ENCODE results near the gene CT45A1.
"Not testable (repeated sequence)": the region's sequence is repeated elsewhere in the genome, so short reads cannot be mapped to it uniquely, and the experiment has no call there.

The CT45A1 gene

DNA sequence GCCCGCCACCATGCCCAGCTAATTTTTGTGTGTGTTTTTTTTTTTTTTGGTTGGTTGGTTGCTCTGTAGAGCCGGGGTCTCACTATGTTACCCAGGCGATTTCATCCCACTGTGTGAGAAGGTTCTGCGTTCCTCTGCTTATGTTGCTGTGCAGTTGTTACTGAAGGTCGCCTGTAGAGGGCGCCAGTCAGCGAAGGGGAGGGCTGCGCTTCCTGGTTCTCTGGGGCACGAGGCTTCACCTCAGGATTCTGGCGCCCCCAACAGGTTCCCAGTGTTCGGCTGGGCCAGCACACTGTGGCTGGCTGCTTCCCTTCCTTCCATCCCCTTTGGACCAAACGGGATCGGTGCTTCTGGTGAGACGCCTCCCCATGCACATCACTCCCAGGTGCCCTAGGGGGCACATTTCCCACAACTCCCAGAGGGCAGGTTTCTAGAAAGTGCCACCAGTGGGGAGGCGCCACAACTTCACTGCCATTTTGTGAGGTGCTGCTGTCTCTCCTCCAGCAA is at the start of gene CT45A1:
Gene CT45A1 (plus strand): TSS at position 457 of the 507 bp plus-strand sequence. CDS start 5,302 bp downstream, outside the sequence.
- ATAC-seq (ENCODE audit: low read depth); H3K27ac ChIP-seq (ENCODE audit: poor library complexity, severe bottlenecking): not testable (repeated sequence)

DNA sequence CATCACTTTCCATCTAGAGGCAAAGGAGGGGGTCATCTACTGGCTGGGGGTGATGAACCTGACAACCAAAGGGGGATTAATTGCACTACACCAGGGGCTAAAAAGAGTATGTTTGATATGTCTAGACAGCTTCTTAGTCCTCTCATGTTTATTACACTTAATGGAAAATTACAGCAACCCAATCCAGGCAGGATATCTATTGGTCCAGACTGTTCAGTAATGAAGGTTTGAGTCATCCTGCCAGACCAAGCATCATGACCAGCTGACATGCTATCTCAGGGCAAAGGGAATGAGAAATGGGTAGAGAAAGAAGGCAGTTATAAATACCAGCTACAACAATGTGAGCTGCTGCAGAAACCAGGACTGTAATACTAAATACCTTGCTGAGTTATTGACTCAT is 40.5 kb upstream of the CT45A1 start:
- not testable (repeated sequence) for H3K4me3 ChIP-seq (ENCODE audit: severe bottlenecking); H3K9me3 ChIP-seq (ENCODE audit: severe bottlenecking); H3K27me3 ChIP-seq (ENCODE audit: insufficient read depth, poor library complexity, severe bottlenecking); ATAC-seq (ENCODE audit: low read depth); H3K36me3 ChIP-seq (ENCODE audit: low read depth); H3K27ac ChIP-seq (ENCODE audit: poor library complexity, severe bottlenecking); H3K4me1 ChIP-seq (ENCODE audit: insufficient read depth, poor library complexity, severe bottlenecking); DNase-seq (ENCODE audit: low spot score)

More for the DNA sequence above, at the start of gene CT45A1:
- not testable (repeated sequence) for H3K4me3 ChIP-seq (ENCODE audit: severe bottlenecking); H3K4me1 ChIP-seq (ENCODE audit: insufficient read depth, poor library complexity, severe bottlenecking); DNase-seq (ENCODE audit: low spot score); H3K9me3 ChIP-seq (ENCODE audit: severe bottlenecking); H3K27me3 ChIP-seq (ENCODE audit: insufficient read depth, poor library complexity, severe bottlenecking); H3K36me3 ChIP-seq (ENCODE audit: low read depth)

GRCh38 chrX:135688137-135688536 is 25.3 kb upstream of the CT45A1 start:
- Histone ChIP-seq H3K4me3 (ENCODE audit: severe bottlenecking) (no peak overlapping the region), H3K27me3 (ENCODE audit: insufficient read depth, poor library complexity, severe bottlenecking) (no peaks in the 10 kb centered on the region), H3K27ac (ENCODE audit: poor library complexity, severe bottlenecking) (no peak overlapping the region), H3K4me1 (ENCODE audit: insufficient read depth, poor library complexity, severe bottlenecking) (no peaks in the 10 kb centered on the region), H3K36me3 (ENCODE audit: low read depth) (no peaks in the 10 kb centered on the region), H3K9me3 (ENCODE audit: severe bottlenecking) (no peaks in the 10 kb centered on the region)
- DNase-seq (ENCODE audit: low spot score) (no peak), ATAC-seq (ENCODE audit: low read depth) (no peak)
- no peak for TF ChIP-seq CTCF (IDR thresholded peaks at IDR 0.05; ENCODE audit: poor library complexity, severe bottlenecking)

DNA sequence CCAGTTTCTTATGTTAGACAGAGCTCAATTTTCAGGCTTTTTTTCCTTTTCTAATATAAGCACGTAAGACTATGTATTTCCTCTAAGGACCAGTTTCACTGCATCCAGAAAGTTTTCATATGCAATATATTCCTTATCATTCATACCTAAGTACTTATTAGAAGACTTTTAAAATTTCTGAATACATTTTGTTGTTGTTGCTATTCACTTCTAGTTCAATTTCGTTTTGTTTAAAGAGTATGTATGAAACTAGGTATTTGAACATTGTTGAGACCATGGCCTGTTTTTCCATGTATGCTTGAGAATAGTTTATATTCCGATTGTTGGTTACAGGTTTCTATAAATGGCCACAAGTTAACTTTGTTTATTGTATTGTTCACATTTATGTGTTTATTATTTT is 18.0 kb upstream of the CT45A1 start:
- no peaks in the 10 kb centered on the region for H3K36me3 ChIP-seq (ENCODE audit: low read depth)
- H3K4me1 ChIP-seq (ENCODE audit: insufficient read depth, poor library complexity, severe bottlenecking), result no peaks in the 10 kb centered on the region
- H3K27ac ChIP-seq (ENCODE audit: poor library complexity, severe bottlenecking), result no peak overlapping the region
- H3K4me3 ChIP-seq (ENCODE audit: severe bottlenecking), result no peak overlapping the region
- no peaks in the 10 kb centered on the region for H3K9me3 ChIP-seq (ENCODE audit: severe bottlenecking)
- ATAC-seq (ENCODE audit: low read depth) (no peak), DNase-seq (ENCODE audit: low spot score) (no peak)
- H3K27me3 ChIP-seq (ENCODE audit: insufficient read depth, poor library complexity, severe bottlenecking), result no peaks in the 10 kb centered on the region
- TF ChIP-seq CTCF (IDR thresholded peaks at IDR 0.05; ENCODE audit: poor library complexity, severe bottlenecking), result no peak

- ATAC-seq (ENCODE audit: low read depth), result no peak
- H3K9me3 ChIP-seq (ENCODE audit: severe bottlenecking), result no peaks in the 10 kb centered on the region
- no peak for TF ChIP-seq CTCF (IDR thresholded peaks at IDR 0.05; ENCODE audit: poor library complexity, severe bottlenecking)
- no peak for DNase-seq (ENCODE audit: low spot score)
- H3K4me3 ChIP-seq (ENCODE audit: severe bottlenecking), result no peak overlapping the region
- H3K4me1 ChIP-seq (ENCODE audit: insufficient read depth, poor library complexity, severe bottlenecking), result no peaks in the 10 kb centered on the region
- no peak overlapping the region for H3K27ac ChIP-seq (ENCODE audit: poor library complexity, severe bottlenecking)
- H3K27me3 ChIP-seq (ENCODE audit: insufficient read depth, poor library complexity, severe bottlenecking), result no peaks in the 10 kb centered on the region
- no peaks in the 10 kb centered on the region for H3K36me3 ChIP-seq (ENCODE audit: low read depth)
Observed at GRCh38 chrX:135697601-135698000, 15.8 kb upstream of the CT45A1 start.

GRCh38 chrX:135698924-135699323 is 14.5 kb upstream of the CT45A1 start:
- Histone ChIP-seq H3K4me1 (ENCODE audit: insufficient read depth, poor library complexity, severe bottlenecking) (no peaks in the 10 kb centered on the region), H3K4me3 (ENCODE audit: severe bottlenecking) (no peak overlapping the region), H3K9me3 (ENCODE audit: severe bottlenecking) (no peaks in the 10 kb centered on the region), H3K36me3 (ENCODE audit: low read depth) (no peaks in the 10 kb centered on the region), H3K27ac (ENCODE audit: poor library complexity, severe bottlenecking) (no peak overlapping the region), H3K27me3 (ENCODE audit: insufficient read depth, poor library complexity, severe bottlenecking) (no peaks in the 10 kb centered on the region)
- no peak for TF ChIP-seq CTCF (IDR thresholded peaks at IDR 0.05; ENCODE audit: poor library complexity, severe bottlenecking)
- no peak for ATAC-seq (ENCODE audit: low read depth)
- no peak for DNase-seq (ENCODE audit: low spot score)

Measured in RWPE2 (cell line).